Measurements from ENCODE around the gene CDCA5. TPM values are rescaled to one million over a fixed set of nuclear protein-coding genes. Genes with fewer than 3 reads are reported as not detected.

CDCA5 gene
- total RNA-seq, 1 donor from 2014 or later: 3.7 TPM

GRCh38 chr11:65064847-65065240 is 19.0 kb downstream of the CDCA5 start:
- TF ChIP-seq POLR2AphosphoS5 (IDR thresholded peaks at IDR 0.05; ENCODE audit: insufficient read depth in 1 of 2, low read depth in 1 of 2): no peak
- no peak for TF ChIP-seq CTCF (IDR thresholded peaks at IDR 0.05)
- TF ChIP-seq POLR2A (IDR thresholded peaks at IDR 0.05): no peak
- no peak overlapping the region for H3K4me3 ChIP-seq
- intact Hi-C loops (cut with DNase I): no loop called here

GRCh38 chr11:65063532-65063931 is 20.3 kb downstream of the CDCA5 start:
- intact Hi-C loops (cut with DNase I): no loop called here
- no peaks in the 10 kb centered on the region for H3K4me1 ChIP-seq

More at GRCh38 chr11:65064847-65065240, 19.0 kb downstream of the CDCA5 start:
- H3K4me1 ChIP-seq: no peaks in the 10 kb centered on the region
- H3K9me3 ChIP-seq: no peaks in the 10 kb centered on the region
- DNase-seq (ENCODE audit: extremely low spot score in 2 of 2): no peak
- no peaks in the 10 kb centered on the region for H3K27me3 ChIP-seq
- H3K27ac ChIP-seq: no peak overlapping the region
- no peaks in the 10 kb centered on the region for H3K36me3 ChIP-seq

GRCh38 chr11:65060913-65061408 is 22.9 kb downstream of the CDCA5 start:
- intact Hi-C loops (cut with DNase I): no loop called here
- Histone ChIP-seq H3K4me3 (no peak overlapping the region), H3K27ac (no peak overlapping the region), H3K36me3 (no peaks in the 10 kb centered on the region), H3K9me3 (no peaks in the 10 kb centered on the region), H3K27me3 (no peaks in the 10 kb centered on the region), H3K4me1 (no peaks in the 10 kb centered on the region)
- TF ChIP-seq POLR2A (IDR thresholded peaks at IDR 0.05): no peak
- no peak for TF ChIP-seq CTCF (IDR thresholded peaks at IDR 0.05)
- TF ChIP-seq POLR2AphosphoS5 (IDR thresholded peaks at IDR 0.05; ENCODE audit: insufficient read depth in 1 of 2, low read depth in 1 of 2): no peak
- no peak for DNase-seq (ENCODE audit: extremely low spot score in 2 of 2)

More at GRCh38 chr11:65063532-65063931, 20.3 kb downstream of the CDCA5 start:
- Histone ChIP-seq H3K36me3 (no peaks in the 10 kb centered on the region), H3K4me3 (no peak overlapping the region), H3K27ac (no peak overlapping the region), H3K9me3 (no peaks in the 10 kb centered on the region), H3K27me3 (no peaks in the 10 kb centered on the region)
- no peak for TF ChIP-seq CTCF (IDR thresholded peaks at IDR 0.05)
- DNase-seq (ENCODE audit: extremely low spot score in 2 of 2): no peak

GRCh38 chr11:65059959-65060824 is 23.6 kb downstream of the CDCA5 start:
- Histone ChIP-seq H3K4me3 (no peak overlapping the region), H3K4me1 (no peaks in the 10 kb centered on the region), H3K36me3 (no peaks in the 10 kb centered on the region), H3K27ac (no peak overlapping the region), H3K9me3 (no peaks in the 10 kb centered on the region), H3K27me3 (no peaks in the 10 kb centered on the region)
- TF ChIP-seq CTCF (IDR thresholded peaks at IDR 0.05) (no peak), POLR2AphosphoS5 (IDR thresholded peaks at IDR 0.05; ENCODE audit: insufficient read depth in 1 of 2, low read depth in 1 of 2) (no peak), POLR2A (IDR thresholded peaks at IDR 0.05) (no peak)
- no peak for DNase-seq (ENCODE audit: extremely low spot score in 2 of 2)
- intact Hi-C loops (cut with DNase I): no loop called here

GRCh38 chr11:65059523-65059922 is 24.3 kb downstream of the CDCA5 start:
- DNase-seq (ENCODE audit: extremely low spot score in 2 of 2): no peak
- Histone ChIP-seq H3K4me1 (no peaks in the 10 kb centered on the region), H3K36me3 (no peaks in the 10 kb centered on the region), H3K27me3 (no peaks in the 10 kb centered on the region), H3K9me3 (no peaks in the 10 kb centered on the region), H3K27ac (no peak overlapping the region), H3K4me3 (no peak overlapping the region)
- intact Hi-C loops (cut with DNase I): no loop called here
- no peak for TF ChIP-seq POLR2AphosphoS5 (IDR thresholded peaks at IDR 0.05; ENCODE audit: insufficient read depth in 1 of 2, low read depth in 1 of 2)
- no peak for TF ChIP-seq CTCF (IDR thresholded peaks at IDR 0.05)
- TF ChIP-seq POLR2A (IDR thresholded peaks at IDR 0.05): no peak
